Raji (cell line): ENCODE measurements around the gene SDHB.

Source experiments
- POLR2A ChIP-seq: IDR thresholded peaks from 2 replicates; pipeline ENCODE4 v1.6.1; 2011; ENCODE audit warnings: low read depth, low read length, control low read depth; ENCODE audit not compliant: insufficient read depth

Gene SDHB

DNA sequence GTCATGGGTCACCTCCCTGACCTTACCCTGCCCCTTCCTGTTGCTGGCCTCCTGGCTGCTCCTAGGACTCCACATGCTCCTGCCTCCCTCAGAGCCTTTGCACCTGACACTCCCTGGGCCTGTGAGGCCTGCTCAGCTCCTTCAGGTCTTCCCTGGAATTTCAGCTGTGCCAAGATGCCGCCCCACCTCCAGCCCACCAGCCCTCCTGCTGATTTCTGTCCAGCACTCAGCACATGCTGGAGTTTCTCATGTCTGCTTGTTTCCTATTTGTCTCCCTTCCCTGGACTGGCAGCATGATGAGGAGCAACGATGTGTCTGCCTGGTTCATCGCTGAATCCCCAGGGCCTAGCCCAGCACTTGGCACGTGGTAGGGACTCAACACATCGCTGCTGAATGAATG lies 76.5 kb downstream of the SDHB start:
- TF ChIP-seq POLR2A = no peak

DNA sequence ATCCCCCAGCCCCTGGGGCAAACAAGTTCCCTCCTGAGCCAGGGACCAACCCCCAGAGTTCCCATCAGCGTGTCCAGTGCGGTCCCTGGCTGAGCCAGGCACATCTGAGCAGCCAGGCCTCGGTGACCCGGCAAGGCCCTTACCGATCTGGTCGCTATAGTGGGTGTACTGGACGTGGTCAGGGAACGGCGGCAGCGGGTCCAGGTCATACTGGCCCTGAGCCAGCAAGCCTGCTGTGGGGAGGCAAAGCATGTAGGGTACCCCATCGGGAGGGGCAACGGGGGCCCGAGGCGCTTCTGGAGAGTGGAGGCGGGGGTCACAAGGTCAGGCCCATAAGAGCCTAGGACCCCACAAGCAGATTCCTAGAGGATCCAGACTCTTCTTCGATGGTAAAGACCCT lies 76.9 kb downstream of the SDHB start:
- no peak for TF ChIP-seq POLR2A

DNA sequence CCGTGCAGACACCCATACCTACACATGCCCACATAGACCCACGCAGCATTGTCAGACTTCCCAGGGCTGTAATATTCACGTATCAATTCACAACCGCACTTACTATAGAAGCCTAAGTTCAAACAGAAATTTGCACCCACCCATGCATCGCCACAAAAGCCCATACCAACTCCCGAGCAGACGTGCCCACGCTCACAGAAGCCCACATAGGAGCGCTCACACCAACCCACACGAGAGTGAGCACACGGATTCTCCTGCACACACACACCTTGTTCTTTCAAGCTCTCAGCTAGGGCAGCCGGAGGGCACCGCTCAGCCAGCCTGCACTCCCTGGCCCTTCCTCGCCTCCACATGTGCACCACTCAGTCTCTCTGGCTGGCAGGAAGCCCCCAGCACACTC lies 78.0 kb downstream of the SDHB start:
- TF ChIP-seq POLR2A = no peak

DNA sequence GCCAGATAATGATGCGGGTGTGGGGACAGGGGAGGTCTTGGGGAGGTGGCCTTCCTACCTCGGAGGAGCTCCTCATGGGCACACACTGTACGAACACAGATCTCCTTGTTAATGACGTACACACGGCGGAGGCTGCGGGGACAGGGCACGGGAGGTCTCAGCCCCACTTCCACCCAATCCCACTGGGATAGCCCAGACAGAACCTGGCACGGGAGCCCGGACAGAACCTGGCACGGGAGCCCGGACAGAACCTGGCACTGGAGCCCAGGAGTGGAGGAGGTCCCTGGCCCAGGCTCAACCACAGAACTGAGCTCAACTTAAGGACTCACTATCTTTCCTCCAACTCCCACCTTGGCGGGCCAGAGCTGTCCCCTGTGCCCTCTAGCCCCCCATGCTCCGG lies 78.6 kb downstream of the SDHB start:
- no peak for TF ChIP-seq POLR2A

DNA sequence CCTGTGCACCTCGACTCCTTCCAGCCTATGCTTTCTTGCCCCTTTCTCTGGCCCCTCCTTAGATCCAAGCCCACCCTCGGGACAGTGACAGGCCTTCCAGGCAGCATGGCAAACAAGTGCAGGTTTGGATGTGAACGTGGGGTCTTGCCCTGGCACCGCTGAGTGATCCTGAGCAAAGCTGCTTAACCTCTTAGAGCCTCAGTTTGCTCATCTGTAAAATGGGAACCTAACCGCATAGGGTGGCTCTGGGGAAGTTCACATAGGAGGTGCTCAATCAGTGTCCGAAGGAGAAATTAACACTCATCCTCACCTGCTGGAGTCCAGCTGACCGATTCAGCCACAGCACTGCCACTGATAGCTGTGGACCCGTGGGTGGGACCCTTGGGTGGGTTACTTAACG lies 80.6 kb downstream of the SDHB start:
- TF ChIP-seq POLR2A = no peak

DNA sequence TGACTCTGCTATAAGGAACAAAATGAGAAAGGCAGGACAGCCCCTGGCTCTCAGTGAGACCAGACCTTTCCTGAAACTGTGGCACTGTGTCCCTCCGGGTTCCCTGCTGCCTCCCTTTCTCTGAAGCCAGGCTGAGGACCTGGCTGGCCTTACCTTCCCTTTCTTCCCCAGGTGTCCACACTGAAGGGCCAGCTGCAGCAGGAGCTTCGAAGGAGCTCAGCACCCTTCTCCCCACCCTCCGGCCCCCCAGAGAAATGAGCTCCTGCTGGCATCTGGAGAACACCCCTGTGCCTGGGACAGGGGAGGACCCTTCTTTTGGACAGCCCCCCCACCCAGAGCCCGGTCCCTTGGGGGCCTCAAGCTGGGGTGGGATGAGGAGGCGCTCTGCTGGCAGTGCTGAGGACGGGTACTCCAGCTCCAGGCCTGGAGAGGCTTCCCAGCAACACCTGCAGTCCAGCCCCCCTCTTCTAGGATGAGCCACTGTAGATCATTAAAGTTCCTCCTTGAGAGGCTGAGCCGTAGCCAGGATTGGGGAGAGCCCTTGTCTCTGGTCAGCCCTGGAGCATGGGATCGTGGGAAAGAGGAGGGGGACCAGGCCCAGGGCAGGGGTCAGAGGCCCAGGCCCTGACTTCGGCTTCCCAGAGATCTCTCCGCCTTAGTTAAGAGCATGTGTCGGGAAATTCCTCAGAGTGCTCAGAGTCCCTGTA lies 81.5 kb downstream of the SDHB start:
- no peak for TF ChIP-seq POLR2A

DNA sequence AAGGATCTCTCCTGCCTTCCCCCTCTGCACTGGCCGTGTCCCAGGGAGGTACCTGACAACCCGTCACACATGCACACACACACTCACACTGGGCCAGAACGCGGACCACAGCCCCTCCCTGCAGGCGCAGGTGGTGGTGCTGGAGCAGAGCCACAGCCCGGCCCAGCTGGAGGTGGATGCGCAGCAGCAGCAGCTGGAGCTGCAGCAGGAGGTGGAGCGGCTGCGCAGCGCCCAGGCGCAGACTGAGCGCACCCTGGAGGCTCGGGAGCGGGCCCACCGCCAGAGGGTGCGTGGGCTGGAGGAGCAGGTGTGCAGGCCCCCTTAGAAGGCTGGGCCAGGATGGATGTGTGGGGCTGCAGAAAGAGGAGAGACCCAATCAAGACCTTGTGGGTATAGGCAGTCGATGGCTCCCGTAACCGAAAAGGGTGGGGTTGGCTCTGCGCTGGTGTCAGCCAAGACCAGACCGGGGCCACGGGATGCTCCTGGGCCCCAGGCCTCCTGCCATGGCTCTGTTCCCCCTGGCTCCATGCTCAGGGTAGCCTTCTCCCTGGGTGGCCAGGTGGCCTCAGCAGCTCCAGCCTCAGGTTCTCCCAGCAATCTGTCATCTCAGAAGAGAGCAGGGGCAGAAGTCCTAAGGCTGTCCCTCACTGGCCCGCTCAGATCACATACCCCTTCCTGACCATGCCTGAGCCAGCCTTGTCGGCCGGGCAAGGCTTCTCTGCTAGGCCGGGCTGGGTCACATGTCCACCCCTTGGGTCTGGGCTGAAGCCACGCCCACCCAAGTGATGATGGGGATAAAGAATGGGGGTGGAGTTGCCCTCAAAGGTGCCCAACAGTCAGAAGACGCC lies 82.3 kb downstream of the SDHB start:
- TF ChIP-seq POLR2A = no peak

DNA sequence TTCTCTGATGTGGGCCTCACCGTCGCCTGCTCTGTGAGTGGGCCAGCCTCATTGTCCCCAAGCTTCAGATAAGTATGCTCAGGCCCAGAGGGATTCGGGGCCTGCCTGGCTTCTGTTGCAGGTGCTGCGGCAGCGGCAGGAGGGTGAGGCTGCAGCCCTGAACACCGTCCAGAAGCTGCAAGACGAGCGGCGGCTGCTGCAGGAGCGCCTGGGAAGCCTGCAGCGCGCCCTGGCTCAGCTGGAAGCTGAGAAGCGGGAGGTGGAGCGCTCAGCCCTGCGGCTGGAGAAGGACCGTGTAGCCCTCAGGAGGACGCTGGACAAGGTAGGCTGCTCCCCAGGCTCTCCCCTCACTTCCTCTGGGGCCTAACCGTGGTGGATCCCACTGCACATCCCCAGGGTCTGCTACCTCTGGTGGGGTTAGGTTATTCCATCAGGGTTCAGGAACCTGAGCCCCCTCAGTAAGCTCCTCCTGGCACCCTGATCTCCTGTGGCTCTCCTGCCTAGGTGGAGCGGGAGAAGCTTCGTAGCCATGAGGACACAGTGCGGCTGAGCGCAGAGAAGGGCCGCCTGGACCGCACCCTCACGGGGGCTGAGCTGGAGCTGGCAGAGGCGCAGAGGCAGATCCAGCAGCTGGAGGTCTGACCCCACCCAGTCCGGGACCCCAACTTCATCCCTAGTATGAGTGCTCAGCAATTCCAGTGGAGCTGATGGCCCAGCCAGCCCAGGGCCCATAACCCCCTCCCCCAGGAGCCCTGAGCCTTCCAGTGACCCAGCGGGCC lies 83.5 kb downstream of the SDHB start:
- no peak for TF ChIP-seq POLR2A

DNA sequence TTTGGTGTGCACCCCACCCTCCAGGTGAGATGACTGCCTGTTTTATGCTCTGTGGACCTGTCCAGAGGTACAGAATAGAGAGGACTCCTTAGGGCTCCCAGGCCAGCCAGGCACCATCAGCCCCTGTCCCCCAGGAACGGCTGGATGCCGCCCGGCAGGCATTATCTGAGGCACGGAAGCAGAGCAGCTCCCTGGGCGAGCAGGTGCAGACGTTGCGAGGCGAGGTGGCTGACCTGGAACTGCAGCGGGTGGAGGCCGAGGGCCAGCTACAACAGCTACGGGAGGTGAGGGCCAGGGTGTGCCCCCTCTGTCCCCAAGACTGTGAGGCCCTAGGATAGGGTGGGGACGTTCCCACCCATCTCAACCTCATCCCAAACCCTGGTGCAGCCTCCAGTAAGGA lies 84.2 kb downstream of the SDHB start:
- TF ChIP-seq POLR2A = no peak

DNA sequence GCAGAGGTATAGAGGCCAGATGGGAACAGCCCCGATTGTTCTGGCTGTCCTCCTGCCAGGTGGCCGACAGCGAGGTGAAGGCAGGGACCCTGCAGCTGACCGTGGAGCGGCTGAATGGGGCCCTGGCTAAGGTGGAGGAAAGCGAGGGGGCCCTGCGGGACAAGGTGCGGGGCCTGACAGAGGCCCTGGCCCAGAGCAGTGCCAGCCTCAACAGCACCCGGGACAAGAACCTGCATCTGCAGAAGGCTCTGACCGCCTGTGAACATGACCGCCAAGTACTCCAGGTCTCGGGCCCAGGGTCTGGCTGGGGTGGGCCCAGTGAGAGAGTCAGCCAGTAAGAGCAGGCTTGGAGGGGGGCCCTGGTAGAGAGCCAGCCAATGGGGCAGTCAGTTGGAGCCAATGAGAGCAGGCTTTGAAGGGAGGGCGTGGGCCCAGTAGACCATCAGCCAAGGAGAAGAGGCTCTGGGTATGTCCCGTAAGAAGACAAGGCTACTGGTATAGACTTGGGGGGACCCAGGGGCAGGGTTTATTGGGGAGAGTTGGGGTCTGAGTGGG lies 84.7 kb downstream of the SDHB start:
- no peak for TF ChIP-seq POLR2A
